K562 (cell line): Measurements from ENCODE around the gene MYCN. TPM values are rescaled to one million over a fixed set of nuclear protein-coding genes. Genes with fewer than 3 reads are reported as not detected.

ENCODE experiments used
- ATAC-seq: fragments of 200-7000 bp; cut with Tn5 transposase; 3 replicates; pipeline ENCODE4 v1.9.1; 2020; ENCODE audit warnings: moderate library complexity
- BruUV-seq: library from RNA; stranded (reverse); fragments of 400-500 nt; replicated peaks from 2 replicates; lab custom pipeline; 2021; lab: Mats Ljungman, UMichigan
- CTCF ChIA-PET: fragments of 300-600 bp; formaldehyde crosslinking; extraction: SDS; loops from one replicate; lab custom pipeline; 2021; ENCODE audit warnings: low intra/inter-chr PET ratio; lab: Yijun Ruan, JAX
- POLR2A ChIA-PET: fragments of 300-600, 350-650 bp; sonication (Branson Sonifier 250); formaldehyde crosslinking; extraction: SDS; loops from one replicate; lab custom pipeline; 2021; ENCODE audit warnings: antibody characterized with exemption, inconsistent platforms; lab: Yijun Ruan, JAX
- DNase-seq, 4 experiments: peaks; one replicate each; pipeline versions ENCODE4 v3.0.0 to v3.0.0-alpha.2; 2011 to 2018; ENCODE audit warnings: low spot score in 3 of 4, mixed read lengths in 3 of 4; ENCODE audit errors: extremely low read depth in 1 of 4
- FAIRE-seq: peaks from 2 replicates; lab custom pipeline; 2011; peaks lifted over from hg19 to GRCh38; lab: Jason Lieb, UNC
- H2AFZ ChIP-seq: 2 replicates; pipeline ENCODE4 v1.6.0; 2011; ENCODE audit warnings: low read depth, low read length, control low read depth, inconsistent platforms
- H3K27ac ChIP-seq: fragments of 200-600 bp; 3 replicates; pipeline ENCODE4 v1.8.0; 2011; ENCODE audit warnings: low read depth, mild to moderate bottlenecking, control low read depth, inconsistent platforms, low read length, moderate library complexity, mixed read lengths; ENCODE audit errors: extremely low read depth
- H3K27me3 ChIP-seq, 2 experiments: fragments of 300-600 bp in 1 of 2; 2 replicates in 1 of 2; 3 replicates in 1 of 2; pipeline versions ENCODE4 v1.6.0 to v1.8.0; 2011; ENCODE audit warnings: inconsistent platforms in 2 of 2, low read length in 2 of 2, mild to moderate bottlenecking in 1 of 2, mixed read lengths in 1 of 2, moderate library complexity in 1 of 2; ENCODE audit not compliant: control insufficient read depth in 2 of 2, insufficient read depth in 2 of 2
- H3K36me3 ChIP-seq: fragments of 300-600 bp; 3 replicates; pipeline ENCODE4 v1.8.0; 2011; ENCODE audit warnings: mild to moderate bottlenecking, low read length, inconsistent platforms; ENCODE audit not compliant: control insufficient read depth, insufficient read depth
- H3K4me1 ChIP-seq, 2 experiments: fragments of 200-600 bp in 1 of 2; replicated peaks in 1 of 2; 2 replicates in 1 of 2; 3 replicates in 1 of 2; pipeline versions ENCODE4 v1.5.1 to v1.8.0; 2011; ENCODE audit warnings: inconsistent platforms in 2 of 2, low read length in 2 of 2, mild to moderate bottlenecking in 1 of 2, mixed read lengths in 1 of 2, moderate library complexity in 1 of 2; ENCODE audit not compliant: control insufficient read depth in 2 of 2, insufficient read depth in 2 of 2
- H3K4me2 ChIP-seq: 2 replicates; pipeline ENCODE4 v1.6.1; 2011; ENCODE audit warnings: low read length, control low read depth, inconsistent platforms, mixed read lengths; ENCODE audit not compliant: insufficient read depth
- H3K4me3 ChIP-seq: fragments of 200-600 bp; sonication (generic), shearing (Covaris generic); 2 replicates; pipeline ENCODE4 v1.5.1; 2016; ENCODE audit warnings: control low read depth, inconsistent platforms
- H3K79me2 ChIP-seq: fragments of 200-600 bp; 3 replicates; pipeline ENCODE4 v1.8.0; 2011; ENCODE audit warnings: low read length, inconsistent platforms; ENCODE audit not compliant: control insufficient read depth, insufficient read depth
- H3K9ac ChIP-seq, 2 experiments: 2 replicates each; pipeline versions ENCODE4 v1.6.0 to v1.6.1; 2011; ENCODE audit warnings: low read depth in 2 of 2, low read length in 2 of 2, control low read depth in 1 of 2, inconsistent platforms in 1 of 2, mild to moderate bottlenecking in 1 of 2, mixed read lengths in 1 of 2; ENCODE audit not compliant: insufficient read depth in 1 of 2
- H3K9me1 ChIP-seq: one replicate; pipeline ENCODE4 v1.6.0; 2011; ENCODE audit warnings: inconsistent platforms, mild to moderate bottlenecking, low read length, moderate library complexity; ENCODE audit not compliant: control insufficient read depth, insufficient read depth
- H3K9me3 ChIP-seq: replicated peaks from 2 replicates; pipeline ENCODE4 v1.5.1; 2011; ENCODE audit warnings: low read depth, low read length, inconsistent platforms; ENCODE audit not compliant: control insufficient read depth, insufficient read depth
- H4K20me1 ChIP-seq: replicated peaks from 2 replicates; pipeline ENCODE4 v1.6.1; 2011; ENCODE audit warnings: low read length, inconsistent platforms, mixed read lengths; ENCODE audit not compliant: control insufficient read depth, insufficient read depth
- ARNT ChIP-seq, 2 experiments: fragments of 450-650 bp; IDR thresholded peaks; 2 replicates each; pipeline ENCODE4 v1.6.1; 2016; ENCODE audit warnings: mild to moderate bottlenecking in 1 of 2
- CBFB ChIP-seq: sonication (generic); formaldehyde crosslinking; IDR thresholded peaks from 2 replicates; pipeline ENCODE4 v1.4.0; 2020; ENCODE audit warnings: mild to moderate bottlenecking, missing genetic modification reagents
- EP400 ChIP-seq: fragments of 450-650 bp; IDR thresholded peaks from 2 replicates; pipeline ENCODE4 v1.6.1; 2017; ENCODE audit warnings: antibody characterized with exemption, mild to moderate bottlenecking, moderate library complexity
- FOXA1 ChIP-seq: fragments of 450-650 bp; IDR thresholded peaks from 2 replicates; pipeline ENCODE4 v1.6.1; 2016; ENCODE audit warnings: mild to moderate bottlenecking, borderline replicate concordance
- GATAD2B ChIP-seq: fragments of 450-650 bp; IDR thresholded peaks from 2 replicates; pipeline ENCODE4 v1.6.1; 2017; ENCODE audit warnings: mild to moderate bottlenecking, borderline replicate concordance
- MTA2 ChIP-seq: fragments of 450-650 bp; IDR thresholded peaks from 2 replicates; pipeline ENCODE4 v1.6.1; 2016; ENCODE audit warnings: low read depth
- PRMT5 ChIP-seq: sonication (generic); formaldehyde crosslinking; IDR thresholded peaks from 2 replicates; pipeline ENCODE4 v1.5.0; 2020; ENCODE audit warnings: missing genetic modification reagents
- TCFL5 ChIP-seq: fragments of 250-450 bp; sonication (Bioruptor Pico); conservative IDR thresholded peaks from 2 replicates; pipeline ENCODE4 v1.6.1; 2021; ENCODE audit warnings: mild to moderate bottlenecking, moderate library complexity, matching md5 sums
- WGBS: fragments of 100-300 bp; shearing (Covaris generic); methylation state at CpG from one replicate; pipeline ENCODE4 v1.1.6; 2016; ENCODE audit warnings: low coverage, mixed read lengths; ENCODE audit not compliant: insufficient coverage; ENCODE audit errors: missing lambda C conversion rate; 5-methylcytosine and 5-hydroxymethylcytosine counted together
- in situ Hi-C: fragments of 300-500 bp; cut with MboI; formaldehyde crosslinking; loops from 4 replicates; pipeline ENCODE4 v1.15.0; 2018; ENCODE audit warnings: inconsistent platforms, mixed read lengths
- intact Hi-C: fragments of 100-400 bp; cut with micrococcal nuclease; formaldehyde crosslinking; loops from 2 replicates; pipeline ENCODE4 v1.14.2; 2022
- polyA plus RNA-seq, 8 experiments: library from polyadenylated mRNA; depleted of rRNA in 4 of 8; stranded (reverse) in 5 of 8; unstranded in 3 of 8; fragments of >200 nt; fragmentation: Nextera tagmentation in 2 of 8; fragmentation: Illumina TruSeq in 1 of 8; extraction: Ambion mirVana in 2 of 8; extraction: Trizol in 1 of 8; gene quantifications; 2 replicates each; pipeline versions ENCODE4 v1.2.1 to v1.2.3, GENCODE V29; 2011 to 2014; ENCODE audit warnings: inconsistent platforms in 1 of 8, missing spikeins in 1 of 8
- total RNA-seq, 7 experiments: library from RNA; depleted of rRNA in 6 of 7; stranded (reverse); fragments of >200 nt in 6 of 7; fragmentation: Illumina TruSeq in 2 of 7; extraction: Trizol in 2 of 7; gene quantifications; 2 replicates each; pipeline versions ENCODE4 v1.2.1 to v1.2.3, GENCODE V29; 2011 to 2021; ENCODE audit warnings: low replicate concordance in 1 of 7
- TF ChIP-seq, protein P1 (sequence below), 2 experiments: IDR thresholded peaks; 2 replicates each; pipeline ENCODE4 v1.6.1; 2012; ENCODE audit warnings: improper control_type of control experiment in 2 of 2, low read depth in 2 of 2, low read length in 2 of 2, borderline replicate concordance in 1 of 2

MYCN gene
- total and polyA plus RNA-seq, 9 of the 15 experiments (the other 6 are each of a cell fraction or from before 2014, with no cell fraction given): not detected

DNA sequence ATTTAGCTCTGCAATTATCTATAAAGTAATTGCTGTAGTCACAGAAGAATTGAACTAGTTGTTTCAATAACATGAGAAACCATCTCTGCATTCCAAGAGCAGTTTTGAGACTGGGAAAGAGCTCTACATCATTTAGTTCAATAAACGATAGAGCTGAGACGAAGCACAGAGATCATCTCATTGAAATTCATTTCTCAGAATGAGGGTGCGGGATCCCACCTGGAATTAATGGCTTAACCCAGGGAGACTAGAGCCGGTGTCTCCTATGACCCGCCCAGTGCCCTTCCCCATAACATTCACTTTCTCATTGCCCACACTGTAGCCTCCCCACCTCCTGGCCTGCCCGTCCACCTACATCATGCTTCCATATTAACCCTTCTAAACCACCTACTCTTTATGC lies 8.8 kb downstream of the MYCN start:
- no peak overlapping the region for H3K9ac ChIP-seq
- H3K9me3 ChIP-seq: no peaks in the 10 kb centered on the region
- intact Hi-C loops (loop anchor here (10.0 kb wide), 1 partner anchor 806 kb away; no protein-coding TSS in a partner anchor), in situ Hi-C loops (loop anchor here (25.0 kb wide), 2 partner anchors 538 to 813 kb away; no protein-coding TSS in a partner anchor)
- POLR2A ChIA-PET: no interaction called here
- no peak overlapping the region for H3K4me3 ChIP-seq
- H3K36me3 ChIP-seq: no peaks in the 10 kb centered on the region
- H3K79me2 ChIP-seq: no peaks in the 10 kb centered on the region
- H3K9me1 ChIP-seq: no peaks in the 10 kb centered on the region
- no peak for DNase-seq
- FAIRE-seq: no peak
- peaks cover 7 to 34% of the 10 kb centered on the region in 2 experiments; a peak in 4 of 5 replicates for H3K27me3 ChIP-seq
- H3K4me1 ChIP-seq: no peaks in the 10 kb centered on the region
- no peak overlapping the region for H3K27ac ChIP-seq
- WGBS: 2% methylated on average over 6 of the region's 6 CpGs
- BruUV-seq: no TSS peak
- TF ChIP-seq MTA2 (no peak), GATAD2B (no peak), PRMT5 (CRISPR knock-in tag) (no peak), TCFL5 (CRISPR knock-in tag) (no peak), FOXA1 (no peak), EP400 (no peak), ARNT (IDR thresholded peaks at IDR 0.05) (no peak), CBFB (CRISPR knock-in tag) (no peak)
- TF ChIP-seq, protein P1, sequence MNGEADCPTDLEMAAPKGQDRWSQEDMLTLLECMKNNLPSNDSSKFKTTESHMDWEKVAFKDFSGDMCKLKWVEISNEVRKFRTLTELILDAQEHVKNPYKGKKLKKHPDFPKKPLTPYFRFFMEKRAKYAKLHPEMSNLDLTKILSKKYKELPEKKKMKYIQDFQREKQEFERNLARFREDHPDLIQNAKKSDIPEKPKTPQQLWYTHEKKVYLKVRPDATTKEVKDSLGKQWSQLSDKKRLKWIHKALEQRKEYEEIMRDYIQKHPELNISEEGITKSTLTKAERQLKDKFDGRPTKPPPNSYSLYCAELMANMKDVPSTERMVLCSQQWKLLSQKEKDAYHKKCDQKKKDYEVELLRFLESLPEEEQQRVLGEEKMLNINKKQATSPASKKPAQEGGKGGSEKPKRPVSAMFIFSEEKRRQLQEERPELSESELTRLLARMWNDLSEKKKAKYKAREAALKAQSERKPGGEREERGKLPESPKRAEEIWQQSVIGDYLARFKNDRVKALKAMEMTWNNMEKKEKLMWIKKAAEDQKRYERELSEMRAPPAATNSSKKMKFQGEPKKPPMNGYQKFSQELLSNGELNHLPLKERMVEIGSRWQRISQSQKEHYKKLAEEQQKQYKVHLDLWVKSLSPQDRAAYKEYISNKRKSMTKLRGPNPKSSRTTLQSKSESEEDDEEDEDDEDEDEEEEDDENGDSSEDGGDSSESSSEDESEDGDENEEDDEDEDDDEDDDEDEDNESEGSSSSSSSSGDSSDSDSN (IDR thresholded peaks at IDR 0.05; ENCODE audit: borderline replicate concordance in 1 of 2, low read depth in 2 of 2, low read length in 2 of 2): no peak
- TF ChIP-seq, all 486 proteins: peak for 0
- H2AFZ ChIP-seq: no peak overlapping the region
- CTCF ChIA-PET: no interaction called here
- no peak for ATAC-seq
- H4K20me1 ChIP-seq: no peaks in the 10 kb centered on the region; the same call in 1 of the 2 replicates
- H3K4me2 ChIP-seq: no peak overlapping the region
